HG03439 (cell line): ENCODE measurements around the gene SOBP.

Experiments used
- ATAC-seq: cut with Tn5 transposase; IDR thresholded peaks from one replicate; pipeline ENCODE4 v1.9.1; 2021; ENCODE audit warnings: mild to moderate bottlenecking, moderate library complexity; ENCODE audit not compliant: unreplicated experiment

The SOBP gene

DNA sequence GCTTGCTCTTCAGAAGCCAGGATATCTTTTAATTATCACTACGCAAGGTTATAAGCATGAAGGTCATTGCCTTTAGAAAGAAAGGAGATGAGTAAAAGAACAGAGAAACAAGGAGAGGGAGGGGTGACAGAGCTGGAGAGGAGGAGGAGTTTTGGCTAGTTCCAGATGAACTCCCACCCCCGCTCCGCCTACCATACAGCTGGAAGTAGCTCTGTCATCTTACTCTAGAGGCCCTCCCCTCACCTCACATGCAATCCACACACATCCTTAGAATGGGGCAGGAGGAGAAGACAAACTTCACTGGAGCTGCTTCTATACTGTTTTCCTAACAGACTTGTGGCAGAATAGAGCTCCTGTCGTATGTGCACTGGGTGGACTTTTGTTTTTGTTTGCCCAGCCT is 189.5 kb downstream of the SOBP start:
- ATAC-seq: no peak

DNA sequence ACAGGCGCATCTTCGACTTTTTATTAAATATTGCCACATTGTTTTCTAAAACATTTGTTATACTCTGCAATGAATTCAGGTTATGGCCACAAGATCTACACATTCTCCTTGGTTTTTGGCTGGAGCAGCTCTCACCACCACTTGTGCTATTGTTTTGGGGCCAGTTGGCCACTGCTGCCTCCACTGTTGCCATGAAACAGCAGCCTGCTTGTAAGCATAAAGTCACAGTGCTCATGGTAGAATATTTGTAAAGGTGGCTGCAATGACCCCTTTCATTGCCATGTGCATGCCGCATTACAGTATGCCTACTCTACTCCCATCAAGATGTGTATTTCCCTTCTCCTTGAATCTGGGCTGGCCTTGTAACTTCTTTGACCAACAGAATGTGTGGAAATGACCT is 192.8 kb downstream of the SOBP start:
- ATAC-seq: no peak

DNA sequence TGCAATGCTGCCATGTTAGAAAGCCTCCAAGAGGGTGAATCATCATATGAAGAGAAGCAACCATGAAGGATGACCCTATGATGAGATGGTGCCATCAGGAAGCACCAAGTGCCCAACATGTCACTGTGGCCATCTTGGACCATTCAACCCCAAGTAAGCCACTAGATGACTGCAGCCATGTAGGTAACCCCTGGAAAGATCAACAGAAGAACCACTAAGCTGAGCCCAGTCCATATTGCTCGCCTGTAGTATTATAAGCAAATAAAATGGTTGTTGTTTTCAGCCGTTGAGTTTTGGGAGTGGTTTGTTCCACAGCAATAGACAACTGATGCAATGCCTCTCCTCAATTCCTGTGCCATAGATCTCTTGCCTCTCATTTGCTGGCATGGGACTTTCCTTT is 193.3 kb downstream of the SOBP start:
- ATAC-seq: no peak

DNA sequence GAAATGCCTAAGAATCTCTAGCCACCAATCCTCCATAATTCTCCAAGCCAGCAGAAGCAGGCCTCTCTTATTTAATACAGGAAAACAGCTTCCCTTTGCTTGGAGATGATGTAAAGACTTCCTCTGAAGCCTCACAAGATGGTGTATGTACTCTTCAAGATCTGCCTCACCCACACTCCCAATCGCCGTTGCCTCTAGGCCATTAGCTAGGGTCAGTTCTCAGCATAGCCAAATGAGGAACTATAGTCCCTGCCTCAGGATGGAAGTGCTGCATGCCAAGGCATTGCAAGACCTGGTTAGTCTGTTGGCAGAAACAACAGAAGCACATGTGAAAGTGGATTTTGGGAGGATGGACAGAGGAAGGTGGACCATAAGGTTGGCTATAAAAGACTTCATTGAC is 195.1 kb downstream of the SOBP start:
- no peak for ATAC-seq

DNA sequence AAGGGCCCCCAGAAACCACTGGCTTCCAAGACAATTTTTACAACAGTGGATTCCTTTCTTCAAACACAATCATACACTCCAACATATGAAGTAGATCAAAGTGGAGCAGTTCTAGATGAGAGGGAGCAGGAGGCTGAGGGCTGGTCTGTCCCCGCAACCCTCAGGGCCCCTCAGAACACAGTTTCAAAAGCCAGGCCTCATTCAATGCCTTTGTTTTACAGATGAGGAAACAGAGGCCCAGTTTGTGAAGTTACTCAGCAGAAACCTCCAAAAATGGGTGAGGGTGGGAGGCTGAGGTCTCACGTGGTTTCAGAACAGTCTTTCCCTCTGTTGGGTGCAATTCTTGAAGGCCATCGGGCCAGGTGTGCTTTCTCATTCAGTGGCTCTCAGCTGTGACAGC is 199.3 kb downstream of the SOBP start:
- no peak for ATAC-seq

DNA sequence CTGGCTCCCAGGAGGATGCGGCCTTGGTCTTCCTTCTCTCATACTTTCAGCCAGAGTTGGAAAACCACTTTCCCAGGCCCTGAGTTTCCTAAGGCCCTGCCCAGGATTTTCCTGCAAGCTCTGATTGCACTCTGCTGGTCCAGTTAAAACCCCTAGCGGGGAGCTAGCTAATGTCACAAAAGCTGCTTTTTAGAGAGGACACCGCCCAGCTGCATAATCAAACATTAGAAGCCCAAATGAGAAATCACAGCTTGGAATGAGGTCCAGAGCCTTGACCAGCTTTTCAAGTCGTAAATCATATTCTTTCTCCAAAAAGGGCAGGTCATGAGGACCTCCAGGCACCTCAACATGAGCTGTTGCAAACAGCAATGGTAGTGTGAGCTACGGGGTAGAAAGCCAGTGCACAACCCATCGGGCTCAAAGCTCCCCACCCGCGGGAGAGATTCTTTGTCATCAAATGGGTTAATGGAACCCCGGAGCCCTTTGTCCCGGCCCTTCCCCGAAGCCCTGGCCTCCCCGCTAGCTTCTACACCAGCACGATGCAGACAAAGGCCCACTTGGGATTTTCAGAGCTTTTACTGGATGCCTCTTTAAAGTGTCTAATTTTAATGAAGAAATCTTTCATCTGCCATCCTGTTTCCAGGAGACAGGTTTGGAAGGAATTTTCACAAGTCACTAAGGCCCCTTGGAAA is 200.2 kb downstream of the SOBP start:
- ATAC-seq: no peak

DNA sequence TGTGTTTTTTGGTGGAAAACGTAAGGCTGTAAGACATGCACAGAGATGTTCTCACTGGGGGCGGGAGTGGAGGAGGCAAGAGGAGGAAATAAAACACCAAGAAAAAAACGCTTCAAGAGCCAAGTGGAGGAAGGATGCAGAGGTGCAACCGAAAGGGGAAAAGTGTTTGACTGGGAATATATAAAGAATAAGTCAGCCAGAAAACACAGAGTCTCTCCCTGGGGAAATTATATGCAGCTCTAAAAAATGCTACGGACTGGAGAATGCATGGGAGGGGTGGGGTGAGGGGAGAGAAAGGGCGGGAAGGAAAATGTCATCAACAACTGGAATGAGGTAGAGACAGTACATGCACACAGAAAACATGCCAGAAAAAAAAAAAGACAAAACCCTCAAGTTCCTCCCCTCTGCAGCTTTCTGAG is 200.7 kb downstream of the SOBP start:
- ATAC-seq: no peak

DNA sequence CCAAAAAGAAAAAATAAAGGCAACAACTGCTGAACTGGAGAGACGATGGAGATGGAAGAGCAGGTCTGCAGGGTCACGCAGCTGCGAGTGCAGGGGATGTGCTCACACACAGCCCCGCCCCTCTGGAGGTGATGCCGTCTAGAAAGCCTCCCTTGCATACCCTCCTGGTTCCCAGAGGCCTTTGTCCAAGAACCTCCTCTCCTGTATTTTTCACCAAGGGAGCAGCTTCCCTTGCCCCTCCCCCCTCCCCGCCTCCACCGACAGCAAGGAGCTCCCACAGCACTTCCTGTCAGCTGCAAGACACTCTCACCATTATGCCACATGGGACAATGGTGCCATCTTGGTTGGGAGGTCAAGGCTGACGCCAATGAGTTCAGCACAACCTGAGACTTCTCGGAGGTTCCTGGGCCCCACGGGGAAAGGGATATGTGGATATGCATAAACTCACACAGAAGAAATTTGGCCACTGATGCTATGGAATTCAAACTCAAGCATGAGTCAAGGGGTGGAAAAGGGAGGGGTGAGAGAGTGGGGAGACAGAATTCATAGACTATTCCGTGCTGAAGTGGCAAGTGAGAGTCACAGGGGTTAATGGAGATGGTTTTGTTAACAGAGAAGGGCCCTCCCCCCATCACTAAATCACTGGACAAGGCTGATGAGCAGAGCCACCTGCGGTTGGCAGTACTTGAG is 201.3 kb downstream of the SOBP start:
- no peak for ATAC-seq

DNA sequence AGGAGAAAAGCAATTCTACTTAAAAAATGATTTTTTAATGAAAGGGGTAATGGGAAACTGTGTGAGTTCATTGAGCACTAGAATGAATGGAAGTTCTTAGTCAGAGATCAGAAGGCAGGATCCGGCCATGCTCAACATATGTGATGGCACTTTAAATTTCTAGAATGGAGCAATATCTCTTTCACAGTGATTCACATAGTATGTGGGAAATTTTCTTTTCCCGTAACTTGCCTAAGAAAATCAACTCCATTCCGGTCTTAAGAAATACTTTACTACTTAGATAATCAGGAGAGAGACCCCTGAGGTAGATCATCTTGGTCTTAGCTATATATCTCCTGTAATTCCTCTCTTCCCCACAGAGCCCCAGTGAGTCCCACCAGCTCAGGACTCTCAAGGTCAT is 202.4 kb downstream of the SOBP start:
- ATAC-seq: no peak

DNA sequence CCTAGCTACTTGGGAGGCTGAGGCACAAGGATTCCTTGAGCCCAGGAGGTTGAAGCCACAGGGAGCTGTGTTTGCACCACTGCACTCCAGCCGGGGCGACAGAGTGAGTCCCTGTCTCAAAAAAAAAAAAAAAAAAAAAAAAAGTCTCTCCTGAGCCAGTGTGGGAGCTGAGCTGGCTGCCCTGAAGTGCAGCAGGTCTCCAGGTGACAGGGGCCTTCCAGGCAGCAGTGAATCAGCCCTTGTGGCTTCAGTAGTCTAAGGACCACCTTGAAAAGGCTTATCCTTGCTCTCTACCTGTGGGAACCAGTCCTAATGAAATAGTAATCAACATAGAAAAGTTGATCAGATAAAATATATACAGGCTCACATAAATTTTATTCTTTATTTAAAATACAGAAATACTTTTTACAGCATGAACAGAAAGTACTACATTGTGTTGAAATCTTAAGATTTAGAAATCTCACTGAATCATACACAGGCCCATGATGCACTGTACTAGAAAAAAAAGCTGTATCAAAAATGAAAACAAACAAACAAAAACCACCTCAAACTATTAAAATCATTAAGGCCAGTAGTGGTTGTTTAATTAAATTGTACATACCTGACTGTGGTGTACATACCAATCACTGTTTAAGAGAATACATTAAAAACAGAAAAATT is 205.3 kb downstream of the SOBP start:
- no peak for ATAC-seq

DNA sequence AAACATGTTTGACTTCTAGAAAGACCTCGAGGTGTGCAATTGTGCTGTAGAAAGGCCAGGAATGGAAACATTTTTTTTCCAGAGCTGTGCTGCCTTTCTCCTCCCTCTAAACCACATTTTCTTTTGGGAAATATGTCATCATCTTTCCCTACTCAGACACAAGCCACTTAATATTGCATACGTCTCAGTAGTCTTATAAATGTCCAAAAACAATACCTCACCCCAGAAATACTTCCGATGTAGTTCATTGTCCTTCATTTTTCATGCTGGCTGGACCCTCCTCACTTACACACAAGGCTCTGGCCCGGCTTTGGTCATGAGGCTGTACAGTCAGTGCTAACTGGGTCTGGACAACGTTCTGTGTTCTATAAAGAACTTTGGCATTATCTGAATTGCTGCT is 207.8 kb downstream of the SOBP start:
- ATAC-seq: no peak

DNA sequence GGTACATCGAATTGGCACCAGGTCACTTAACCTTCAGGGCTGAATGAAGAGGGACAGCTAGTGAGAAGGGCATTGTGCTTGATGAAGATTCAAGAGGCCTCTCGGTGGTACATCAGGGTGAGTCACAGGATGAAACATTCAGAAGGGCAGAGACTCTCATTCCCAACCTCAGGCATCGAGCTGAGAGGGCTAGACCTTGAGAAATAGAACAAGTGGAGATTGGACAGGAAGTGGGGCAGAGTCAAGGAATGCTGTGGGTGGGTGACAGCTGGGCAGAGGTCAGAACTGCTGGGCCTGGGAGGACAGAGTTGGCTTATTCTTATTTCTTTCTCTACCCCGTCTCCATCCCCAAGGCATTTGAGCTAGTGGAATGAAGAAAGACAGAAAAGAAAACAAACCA is 208.2 kb downstream of the SOBP start:
- ATAC-seq: no peak

DNA sequence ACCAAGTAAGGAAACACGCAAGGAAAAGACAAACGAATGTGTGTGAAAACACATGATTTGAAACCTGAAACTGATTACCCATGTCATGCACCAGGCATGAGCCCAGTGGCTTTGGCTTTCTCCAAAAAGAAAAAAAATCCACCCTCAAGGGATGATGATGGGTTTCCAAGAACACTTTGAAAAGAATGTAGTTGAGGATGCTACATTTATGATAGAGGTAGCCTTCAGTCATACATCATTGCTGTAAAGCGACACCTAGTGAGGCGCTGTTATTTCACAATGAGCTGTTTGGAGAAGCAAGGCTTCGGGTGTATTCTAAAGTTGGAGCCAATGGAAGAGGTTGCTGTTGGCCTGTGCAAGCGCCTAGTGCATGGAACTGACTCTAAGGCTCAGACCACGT is 209.3 kb downstream of the SOBP start:
- no peak for ATAC-seq

DNA sequence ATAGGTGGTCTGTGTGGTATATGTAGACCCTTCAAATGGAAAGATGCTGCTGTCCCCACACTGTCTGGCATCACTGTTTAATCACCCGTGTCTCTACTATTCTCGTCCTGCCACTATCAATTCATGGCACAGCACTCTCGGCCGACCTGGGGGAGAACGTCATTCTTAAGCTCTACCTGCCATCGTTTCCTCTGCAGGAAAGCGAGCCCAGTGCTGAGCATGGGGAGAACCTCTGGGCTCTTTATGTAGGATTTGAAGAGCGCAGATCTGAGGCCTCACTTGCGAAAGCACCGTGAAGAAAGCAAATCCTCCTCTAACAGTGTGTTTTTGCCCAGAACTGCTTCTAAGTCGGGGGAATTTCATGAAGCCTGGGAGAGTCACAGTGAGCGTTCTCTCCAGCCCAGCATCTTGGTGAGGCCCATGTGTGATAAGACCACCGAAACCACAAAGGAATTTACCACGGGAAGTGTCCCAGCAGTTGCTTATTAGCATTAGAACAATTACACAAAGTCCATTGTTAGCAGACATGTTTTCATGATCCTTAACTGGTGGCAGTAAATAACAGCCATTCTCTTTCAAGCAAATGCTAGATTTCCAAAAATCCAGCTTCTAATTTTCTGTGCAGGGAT is 209.9 kb downstream of the SOBP start:
- no peak for ATAC-seq

DNA sequence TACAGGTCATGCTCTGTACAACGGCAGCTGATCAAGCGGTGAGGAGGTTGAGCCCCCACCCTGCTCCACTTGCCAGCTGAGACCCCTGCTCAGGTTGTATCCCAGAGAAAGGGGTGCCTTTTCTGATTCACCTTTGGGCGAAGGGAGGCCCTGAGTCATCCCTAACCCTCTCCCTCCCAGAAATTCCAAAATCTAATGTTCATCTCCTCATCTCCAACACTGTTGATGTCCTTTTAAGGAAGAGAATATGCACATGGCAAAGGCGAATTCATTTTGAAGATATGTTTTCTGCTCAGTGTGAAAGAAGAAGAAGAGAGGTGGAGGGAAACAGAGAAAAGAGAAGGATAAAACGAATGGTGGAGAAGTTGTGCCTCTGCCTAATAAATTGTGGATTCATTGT is 213.7 kb downstream of the SOBP start:
- ATAC-seq: no peak

DNA sequence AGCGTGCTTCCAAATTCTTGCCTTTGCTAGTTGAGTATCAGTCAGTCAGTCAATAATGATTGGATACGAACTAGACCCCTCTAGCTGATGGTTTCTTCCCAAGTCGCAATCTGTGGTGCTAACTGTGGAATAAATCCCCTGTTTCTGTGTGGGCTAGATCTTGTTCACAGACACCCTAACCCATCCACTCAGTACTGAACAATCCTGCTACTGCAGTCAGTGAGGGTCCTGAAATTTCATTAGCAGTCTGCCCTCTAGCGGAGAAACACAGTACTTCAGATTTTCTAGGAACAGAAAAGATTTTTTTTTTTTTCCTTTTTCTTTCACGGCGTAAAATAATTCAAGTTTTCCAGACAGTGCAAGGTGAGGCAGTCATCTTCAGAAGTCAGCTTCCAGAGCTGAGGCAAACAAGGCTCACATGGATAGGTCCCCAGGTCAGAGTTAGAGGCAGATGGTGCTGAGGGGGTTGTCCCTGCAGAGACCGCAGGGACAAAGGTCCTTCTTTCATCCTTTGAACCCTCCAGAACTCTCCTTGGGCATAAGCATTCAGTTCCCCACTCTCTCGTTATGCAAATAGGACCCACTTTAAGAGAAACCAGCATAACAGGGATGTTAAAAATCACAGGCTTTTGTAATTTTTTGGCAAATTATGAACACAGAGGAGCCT is 214.6 kb downstream of the SOBP start:
- ATAC-seq: no peak

DNA sequence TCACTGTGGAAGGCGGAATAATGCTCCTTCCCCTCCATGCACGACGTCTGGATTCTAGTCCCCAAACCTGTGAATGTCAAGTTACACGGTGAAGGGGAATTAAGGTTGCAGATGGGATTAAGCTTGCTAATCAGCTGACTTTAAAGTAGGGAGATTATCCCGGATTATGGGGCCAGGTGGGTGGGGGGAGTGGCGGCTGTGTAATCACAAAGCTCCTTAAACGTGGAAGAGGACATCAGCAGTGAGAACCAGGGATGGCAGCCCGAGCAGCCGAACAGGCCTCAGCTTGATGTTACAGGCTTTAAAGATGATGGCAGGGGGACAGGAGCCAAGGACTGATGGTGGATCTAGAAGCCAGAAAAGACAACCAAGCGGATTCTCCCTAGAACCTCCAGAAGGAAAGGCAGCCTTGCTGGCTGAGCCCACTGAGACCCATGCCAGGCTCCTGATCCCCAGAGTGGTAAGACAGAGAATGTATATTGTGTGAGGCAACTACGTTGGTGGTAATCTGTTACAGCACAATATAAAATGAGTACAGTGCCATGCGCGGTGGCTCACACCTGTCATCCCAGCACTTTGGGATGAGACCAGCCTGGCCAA is 216.7 kb downstream of the SOBP start:
- no peak for ATAC-seq

DNA sequence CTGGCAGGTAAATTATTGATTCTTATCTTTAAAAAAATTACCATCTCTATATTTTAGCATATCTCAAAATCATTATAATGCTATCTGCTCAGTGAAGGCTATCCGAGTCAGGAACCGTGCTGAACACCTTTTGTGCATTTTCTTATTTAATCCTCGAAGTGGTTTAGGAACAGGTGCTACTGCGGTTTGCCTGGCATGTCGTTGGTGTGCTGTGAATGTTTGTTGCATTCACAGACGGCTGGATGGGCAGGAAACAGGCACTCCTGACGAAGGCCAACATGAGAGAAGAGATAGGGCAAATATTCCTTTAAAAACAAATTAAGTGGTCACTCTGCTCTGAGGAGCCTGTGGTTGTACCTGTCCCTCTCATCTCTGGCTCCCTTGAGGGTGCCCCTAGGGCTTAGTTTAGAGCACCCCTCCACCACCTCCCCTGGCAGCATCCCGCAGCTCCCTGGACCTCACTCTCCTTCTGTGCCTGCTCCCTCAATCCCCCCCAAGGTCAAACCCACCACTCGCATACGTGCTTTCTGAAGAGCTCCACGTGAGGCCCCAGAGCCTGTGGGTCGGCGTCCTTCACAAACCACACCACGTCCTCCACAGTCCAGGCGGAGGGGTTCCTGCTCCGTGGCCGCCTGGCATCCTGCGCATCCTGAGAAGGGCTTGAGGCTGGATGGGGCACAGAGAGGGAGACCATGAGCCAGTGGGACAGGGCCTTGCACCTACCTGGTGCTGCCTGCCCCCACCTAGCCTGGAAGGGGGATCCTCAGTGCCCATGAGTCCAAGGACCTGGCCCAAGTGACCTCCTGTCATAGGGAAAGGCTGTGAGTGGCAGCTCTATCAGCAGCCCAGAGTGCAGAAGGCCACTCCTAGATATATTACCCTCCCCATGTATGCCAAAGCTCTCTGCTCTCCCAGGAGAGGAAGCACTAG is 217.7 kb downstream of the SOBP start:
- ATAC-seq: no peak

DNA sequence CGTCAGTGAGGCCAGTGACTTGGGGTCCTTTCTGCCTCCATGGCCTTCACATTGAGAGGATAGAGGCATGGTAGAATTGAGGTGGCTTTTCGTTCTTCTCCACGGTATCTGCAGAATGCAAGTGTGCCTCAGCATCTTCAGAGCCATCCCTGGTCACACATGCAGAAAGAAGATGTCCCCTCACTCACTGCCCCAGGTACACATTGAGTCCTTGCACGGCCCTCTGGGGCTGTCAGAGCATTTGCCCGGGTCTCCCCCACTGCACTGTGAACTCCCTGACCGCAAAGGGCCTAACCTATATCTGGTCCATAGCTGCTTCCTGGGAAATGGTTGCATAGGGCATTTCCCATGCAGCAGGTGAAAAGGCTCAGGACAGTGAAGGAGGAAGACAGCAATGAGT is 218.5 kb downstream of the SOBP start:
- no peak for ATAC-seq

DNA sequence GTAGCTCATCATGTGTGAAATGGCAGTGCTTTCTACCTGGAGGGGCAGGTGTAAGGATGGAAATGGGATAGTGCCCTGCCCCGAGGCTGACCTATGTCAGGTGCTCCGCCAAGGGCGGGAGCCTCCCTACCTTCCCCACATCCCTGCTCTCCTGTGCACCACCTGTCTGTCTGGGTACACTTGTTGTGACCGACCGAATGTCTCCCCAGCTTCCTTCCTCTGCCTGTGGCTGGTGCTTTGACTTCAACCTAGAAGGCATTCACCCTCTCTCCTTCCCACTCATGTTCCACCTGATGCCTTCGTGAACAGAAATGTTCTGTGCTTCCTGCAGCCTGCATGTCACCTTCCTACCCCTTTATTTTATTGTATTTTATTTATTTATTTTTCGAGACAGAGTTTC is 219.4 kb downstream of the SOBP start:
- no peak for ATAC-seq
